ENCODE measurements around the gene CLP1. TPM values are rescaled to one million over a fixed set of nuclear protein-coding genes. Genes with fewer than 3 reads are reported as not detected.
A peak's percentile ranks its signal among the peaks of the same experiment; 100 is the strongest.

Gene CLP1
- total RNA-seq (10 to 100 TPM; 21.8 to 24.2 TPM), total RNA-seq (10.3 to 38.7 (median 22.7) reads per million in 172 experiments)
- 7.3 TPM for polyA plus RNA-seq (2013, experiment 1 of 2)
- 6.5 TPM for polyA plus RNA-seq (2013, experiment 2 of 2)

- ChIA-PET CTCF (interaction anchor here (0.9 to 1.5 kb wide), 5 partner anchors 13 to 322 kb away, joined by 3 to 5 read pairs (median 3); partner anchors contain the start of genes SSRP1 and UBE2L6), POLR2A (interaction anchor here (0.7 to 2.3 kb wide), 6 partner anchors 10 to 332 kb away, joined by 3 to 9 read pairs (median 4); partner anchors contain the start of genes MED19, SELENOH, TMX2 and TNKS1BP1)
- intact Hi-C loops (cut with DNase I, micrococcal nuclease): loop anchor here (1.0 to 5.0 kb wide), 6 partner anchors 9 to 330 kb away; partner anchors contain the start of genes SSRP1 (in 1 of the 2) and TIMM10 (in 1 of the 2)
- no peaks in the 10 kb centered on the region for H3K27me3 ChIP-seq (ENCODE audit: control insufficient read depth in 1 of 2, insufficient read depth in 2 of 2, low read length in 2 of 2)
- Mint-ChIP-seq H3K36me3 (ENCODE audit: low read depth) (peaks cover 40% of the 10 kb centered on the region), H3K4me3 (peak within 1 kb of the TSS; percentile 96), H3K27ac (peak within 1 kb of the TSS; percentile 90), H3K27me3 (no peaks in the 10 kb centered on the region), H3K4me1 (ENCODE audit: low read depth) (peaks cover 24% of the 10 kb centered on the region), H3K9me3 (no peaks in the 10 kb centered on the region)
- no peak for TF ChIP-seq CTCF (IDR thresholded peaks at IDR 0.05)
- H3K4me1 ChIP-seq (ENCODE audit: insufficient read depth, low read length): peaks cover 24% of the 10 kb centered on the region
- peak within 1 kb of the TSS; percentile 92 to 93 for H3K27ac ChIP-seq (ENCODE audit: low read depth in 1 of 2, low read length in 2 of 2)
- H3K4me3 ChIP-seq (ENCODE audit: low read length): peak within 1 kb of the TSS; percentile 93
- DNase-seq (peak; percentile 94 to 100 (median 98)), ATAC-seq (ENCODE audit: poor library complexity) (peak; percentile 95)
- no peaks in the 10 kb centered on the region for H3K9me3 ChIP-seq (ENCODE audit: control insufficient read depth in 1 of 2, insufficient read depth in 1 of 2, low read length in 2 of 2)
- peaks cover 31% of the 10 kb centered on the region for H3K36me3 ChIP-seq (ENCODE audit: insufficient read depth, low read length)
These were observed at the start of gene CLP1 for GRCh38 chr11:57657194-57658022. CLP1 (plus strand) TSS chr11:57657762; CDS start chr11:57659477, 1,715 bp downstream.

- Mint-ChIP-seq H3K9me3 (no peaks in the 10 kb centered on the region), H3K4me1 (ENCODE audit: low read depth) (no peaks in the 10 kb centered on the region), H3K36me3 (ENCODE audit: low read depth) (no peaks in the 10 kb centered on the region), H3K4me3 (no peak overlapping the region), H3K27ac (no peak overlapping the region), H3K27me3 (peaks cover 9% of the 10 kb centered on the region)
- no peak overlapping the region for H3K4me3 ChIP-seq (ENCODE audit: low read length)
- no peaks in the 10 kb centered on the region for H3K4me1 ChIP-seq (ENCODE audit: insufficient read depth, low read length)
- H3K27me3 ChIP-seq (ENCODE audit: control insufficient read depth in 1 of 2, insufficient read depth in 2 of 2, low read length in 2 of 2): peaks cover 4 to 5% of the 10 kb centered on the region in 2 experiments
- H3K9me3 ChIP-seq (ENCODE audit: control insufficient read depth in 1 of 2, insufficient read depth in 1 of 2, low read length in 2 of 2): no peaks in the 10 kb centered on the region
- intact Hi-C loops (cut with DNase I, micrococcal nuclease): no loop called here
- no peak overlapping the region for H3K27ac ChIP-seq (ENCODE audit: low read depth in 1 of 2, low read length in 2 of 2)
- CTCF ChIA-PET: no interaction called here
- POLR2A ChIA-PET: no interaction called here
- no peak for TF ChIP-seq CTCF (IDR thresholded peaks at IDR 0.05)
- no peaks in the 10 kb centered on the region for H3K36me3 ChIP-seq (ENCODE audit: insufficient read depth, low read length)
- ATAC-seq (ENCODE audit: poor library complexity): no peak
- DNase-seq: no peak
These were observed 47.4 kb upstream of the CLP1 start for GRCh38 chr11:57610170-57610569.

GRCh38 chr11:57614234-57614772 is 43.3 kb upstream of the CLP1 start:
- Mint-ChIP-seq H3K4me1 (ENCODE audit: low read depth) (no peaks in the 10 kb centered on the region), H3K27me3 (peaks cover 10% of the 10 kb centered on the region), H3K9me3 (no peaks in the 10 kb centered on the region), H3K4me3 (no peak overlapping the region), H3K27ac (no peak overlapping the region), H3K36me3 (ENCODE audit: low read depth) (no peaks in the 10 kb centered on the region)
- POLR2A ChIA-PET: no interaction called here
- H3K4me1 ChIP-seq (ENCODE audit: insufficient read depth, low read length): no peaks in the 10 kb centered on the region
- H3K27ac ChIP-seq (ENCODE audit: low read depth in 1 of 2, low read length in 2 of 2): no peak overlapping the region
- intact Hi-C loops (cut with DNase I, micrococcal nuclease): no loop called here
- ATAC-seq (ENCODE audit: poor library complexity) (no peak), DNase-seq (no peak)
- peaks cover 4 to 5% of the 10 kb centered on the region in 2 experiments for H3K27me3 ChIP-seq (ENCODE audit: control insufficient read depth in 1 of 2, insufficient read depth in 2 of 2, low read length in 2 of 2)
- no peaks in the 10 kb centered on the region for H3K36me3 ChIP-seq (ENCODE audit: insufficient read depth, low read length)
- H3K9me3 ChIP-seq (ENCODE audit: control insufficient read depth in 1 of 2, insufficient read depth in 1 of 2, low read length in 2 of 2): peaks cover 0 to 7% of the 10 kb centered on the region in 2 experiments
- no peak for TF ChIP-seq CTCF (IDR thresholded peaks at IDR 0.05)
- CTCF ChIA-PET: no interaction called here
- H3K4me3 ChIP-seq (ENCODE audit: low read length): no peak overlapping the region
